GM19467 (cell line): Measurements from ENCODE around the gene THSD7A.

Source experiments
- ATAC-seq: cut with Tn5 transposase; IDR thresholded peaks from one replicate; pipeline ENCODE4 v1.9.1; 2021; ENCODE audit warnings: mild to moderate bottlenecking, moderate library complexity; ENCODE audit not compliant: unreplicated experiment

THSD7A gene

DNA sequence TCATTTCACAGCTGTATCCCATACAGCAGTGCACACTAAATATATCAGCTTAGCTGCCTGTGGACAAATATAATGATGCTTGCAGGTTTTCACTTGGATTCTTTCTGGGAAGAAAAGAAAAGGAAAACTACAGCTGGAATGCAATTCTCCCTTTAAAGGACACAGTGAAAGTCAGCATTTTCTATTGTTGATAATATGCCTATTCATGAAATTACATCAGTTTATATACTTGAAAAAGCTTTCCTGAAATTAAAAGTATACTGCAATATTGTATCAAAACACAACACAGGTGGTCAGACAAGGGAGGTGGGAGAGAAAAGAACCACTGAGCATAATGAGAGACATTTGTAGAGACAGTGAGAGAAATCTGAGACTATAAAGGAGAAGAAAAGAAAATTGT lies 20.3 kb downstream of the THSD7A start:
- no peak for ATAC-seq

DNA sequence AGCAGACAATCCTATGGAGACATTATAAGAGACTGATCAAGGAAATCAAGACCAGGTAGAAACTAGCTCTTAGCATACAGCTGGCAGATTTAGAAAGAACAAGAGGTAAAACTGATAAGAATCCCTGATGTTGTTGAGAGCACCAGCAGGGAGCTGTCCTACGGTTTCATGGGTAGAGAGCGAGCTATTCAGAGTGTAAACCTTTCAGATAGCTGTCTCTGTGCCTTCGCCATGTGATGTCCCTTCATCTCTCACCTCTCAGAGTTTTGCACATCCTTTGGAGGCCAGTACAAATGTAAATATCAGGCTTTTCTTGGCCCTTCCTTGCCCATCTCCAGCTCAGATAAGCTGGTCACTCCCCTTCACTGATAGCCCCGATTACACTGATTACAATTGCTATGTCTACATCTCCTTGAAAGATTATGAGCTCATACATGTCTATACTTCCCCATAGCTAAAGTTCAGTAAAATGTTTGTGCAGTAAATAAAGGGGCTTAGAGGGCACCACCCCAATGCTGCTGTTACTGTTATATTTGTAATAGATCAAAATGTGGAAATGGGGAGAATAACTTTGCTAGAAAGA lies 21.9 kb downstream of the THSD7A start:
- no peak for ATAC-seq

DNA sequence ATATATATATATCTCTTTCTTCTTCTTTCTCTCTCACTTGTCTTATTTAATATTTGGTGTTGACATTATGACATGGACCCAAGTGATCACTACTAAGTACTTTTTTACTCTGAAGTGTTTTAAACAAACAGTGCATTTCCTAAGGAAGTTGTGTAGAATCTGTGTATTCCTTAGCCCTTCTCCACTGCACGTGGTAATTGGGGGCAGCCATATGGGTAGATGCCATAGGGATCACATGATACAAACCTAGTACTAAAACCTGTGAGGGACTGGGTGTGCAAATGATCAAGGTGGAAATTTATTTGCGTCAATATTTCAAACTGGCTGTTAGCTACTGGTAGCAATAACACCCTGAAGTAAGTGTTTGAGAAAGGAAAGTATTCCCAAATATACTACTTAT lies 25.0 kb downstream of the THSD7A start:
- ATAC-seq: no peak

DNA sequence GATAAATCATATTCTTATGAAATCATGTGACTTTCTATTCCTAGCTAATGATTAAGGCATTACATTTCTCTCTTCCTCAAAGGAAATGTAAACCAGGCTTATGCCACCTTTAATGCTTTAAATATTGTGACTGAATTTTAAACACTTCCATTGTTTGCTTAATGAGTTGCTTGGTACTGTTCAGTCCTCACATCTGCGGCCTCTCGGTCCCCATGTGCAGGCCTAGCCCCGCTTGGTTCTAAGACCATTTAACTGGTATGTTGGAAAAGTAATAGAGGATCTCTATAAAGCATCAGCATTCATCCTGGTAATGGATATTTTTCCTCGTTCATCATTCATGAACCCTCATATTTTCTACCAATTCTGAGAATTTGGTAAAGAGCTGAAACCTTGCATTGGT lies 27.4 kb downstream of the THSD7A start:
- no peak for ATAC-seq

DNA sequence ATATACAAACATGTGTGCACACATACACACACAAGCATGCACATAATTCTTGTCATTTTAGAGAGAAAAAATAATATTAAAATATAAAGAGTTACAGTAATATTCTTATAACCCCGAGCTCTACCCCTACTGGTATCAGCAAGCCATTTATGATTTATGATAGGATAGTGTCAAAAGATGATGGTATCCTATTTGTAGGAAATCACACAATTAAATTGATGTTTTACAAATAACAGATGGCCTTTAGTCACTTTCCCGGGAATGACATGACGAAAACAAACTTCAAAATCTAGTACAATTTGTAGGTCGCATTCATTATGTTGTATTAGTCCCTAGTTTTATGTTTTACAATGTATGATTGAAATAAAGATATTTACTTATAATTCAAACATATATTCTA lies 36.8 kb downstream of the THSD7A start:
- no peak for ATAC-seq

DNA sequence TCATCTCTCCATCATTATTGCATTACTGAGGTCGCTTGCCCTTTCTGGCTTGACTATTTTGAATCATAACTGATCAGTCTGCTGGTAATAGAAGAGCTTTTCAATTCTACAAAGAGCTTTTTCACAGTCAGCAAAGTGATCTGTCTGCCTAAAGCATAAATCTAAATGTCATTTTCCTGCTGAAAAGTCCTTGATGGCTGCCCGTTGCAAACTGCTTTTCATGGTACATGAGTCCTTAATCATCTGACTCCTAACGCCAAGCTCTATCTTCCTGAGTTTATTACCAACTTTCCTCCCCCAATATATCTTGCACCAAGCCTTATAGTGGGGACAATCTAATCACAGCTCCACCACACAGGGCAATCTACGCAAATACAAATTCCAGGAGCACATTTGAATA lies 39.8 kb downstream of the THSD7A start:
- ATAC-seq: no peak

DNA sequence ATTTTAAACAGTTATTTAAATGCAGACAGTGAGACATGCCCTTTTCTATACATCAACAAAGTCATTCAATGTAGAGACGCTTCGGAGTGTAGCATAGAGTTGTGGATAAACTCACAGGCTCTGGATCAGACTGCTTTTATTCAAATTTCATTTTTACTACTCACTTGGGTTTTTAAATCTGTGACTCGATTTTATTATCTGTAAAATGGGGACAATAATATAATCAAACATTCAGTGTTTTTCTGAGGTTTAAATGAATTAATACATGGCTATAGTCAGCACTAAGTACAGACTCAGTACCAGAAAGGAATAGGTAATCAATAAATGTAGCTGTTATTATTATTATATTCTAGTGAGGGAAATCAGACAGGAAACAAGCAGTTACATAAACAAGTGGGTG lies 43.4 kb downstream of the THSD7A start:
- ATAC-seq: no peak

DNA sequence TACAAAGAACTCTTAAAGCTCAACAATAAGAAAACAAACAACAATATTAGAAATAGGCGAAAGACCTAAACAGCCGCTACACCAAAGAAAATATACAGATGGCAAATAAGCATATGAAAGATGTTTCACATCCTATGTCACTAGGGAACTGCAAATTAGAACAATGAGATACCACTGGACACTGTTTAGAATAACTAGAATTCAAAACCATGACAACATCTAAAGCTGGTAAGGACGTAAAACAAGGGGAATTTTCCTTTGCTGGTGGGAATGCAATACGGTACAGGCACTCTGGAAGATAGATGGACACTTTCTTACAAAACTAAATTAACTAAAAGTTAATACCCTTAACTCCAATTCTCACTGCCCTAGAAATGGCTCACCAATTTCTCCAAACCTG lies 44.5 kb downstream of the THSD7A start:
- ATAC-seq: no peak

DNA sequence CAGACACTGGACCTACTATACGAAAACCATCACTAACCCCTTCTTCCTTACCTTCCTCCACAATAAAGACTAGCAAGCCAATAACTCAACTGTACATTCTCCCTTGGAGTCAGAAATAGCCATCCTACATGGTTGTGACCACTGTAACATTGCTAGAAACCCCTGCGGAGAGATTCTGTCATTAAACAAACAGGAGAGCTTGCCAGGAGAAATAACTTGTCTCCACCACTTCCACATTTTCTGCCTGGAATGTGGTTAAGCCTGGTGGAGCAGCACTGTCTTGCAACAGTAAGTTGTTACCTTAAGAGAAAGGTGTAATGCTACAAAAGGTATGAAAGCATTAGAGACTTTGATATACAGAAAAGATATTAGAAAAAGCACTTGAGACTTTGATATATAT lies 45.8 kb downstream of the THSD7A start:
- ATAC-seq: no peak

DNA sequence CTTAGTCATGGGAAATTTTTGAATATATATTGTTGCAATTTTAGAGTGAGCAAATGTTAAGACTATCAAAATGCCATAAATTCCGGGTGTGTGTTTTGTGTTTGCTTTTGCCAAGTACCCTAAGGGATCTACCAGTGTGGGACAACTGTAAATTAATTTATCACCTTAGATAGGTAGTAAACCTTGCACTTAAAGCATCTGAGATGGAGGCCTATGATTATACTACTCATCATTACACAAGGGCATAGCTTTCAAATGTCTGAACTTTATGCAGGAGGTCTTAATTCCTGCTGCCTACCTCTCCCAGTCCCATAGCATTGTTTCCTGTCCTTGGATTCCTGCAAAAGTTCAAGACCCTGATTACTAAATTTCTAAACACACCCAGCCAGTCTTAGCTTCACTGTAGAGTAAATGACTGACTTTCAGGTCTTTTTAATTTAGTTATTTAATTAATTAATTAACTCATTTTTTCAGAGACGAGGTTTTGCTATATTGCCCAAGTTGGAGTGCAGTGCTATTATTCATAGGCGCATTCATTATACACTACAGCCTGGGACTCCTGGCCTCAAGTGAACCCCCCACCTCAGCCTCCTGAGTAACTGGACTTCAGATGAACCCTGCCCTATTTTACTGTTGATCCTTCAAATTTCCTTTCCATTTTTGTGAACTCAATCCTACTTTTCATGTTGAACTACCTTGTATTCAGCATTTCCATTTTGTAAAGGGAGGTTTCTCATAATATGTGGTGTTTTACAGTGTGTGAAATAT lies 47.0 kb downstream of the THSD7A start:
- no peak for ATAC-seq

DNA sequence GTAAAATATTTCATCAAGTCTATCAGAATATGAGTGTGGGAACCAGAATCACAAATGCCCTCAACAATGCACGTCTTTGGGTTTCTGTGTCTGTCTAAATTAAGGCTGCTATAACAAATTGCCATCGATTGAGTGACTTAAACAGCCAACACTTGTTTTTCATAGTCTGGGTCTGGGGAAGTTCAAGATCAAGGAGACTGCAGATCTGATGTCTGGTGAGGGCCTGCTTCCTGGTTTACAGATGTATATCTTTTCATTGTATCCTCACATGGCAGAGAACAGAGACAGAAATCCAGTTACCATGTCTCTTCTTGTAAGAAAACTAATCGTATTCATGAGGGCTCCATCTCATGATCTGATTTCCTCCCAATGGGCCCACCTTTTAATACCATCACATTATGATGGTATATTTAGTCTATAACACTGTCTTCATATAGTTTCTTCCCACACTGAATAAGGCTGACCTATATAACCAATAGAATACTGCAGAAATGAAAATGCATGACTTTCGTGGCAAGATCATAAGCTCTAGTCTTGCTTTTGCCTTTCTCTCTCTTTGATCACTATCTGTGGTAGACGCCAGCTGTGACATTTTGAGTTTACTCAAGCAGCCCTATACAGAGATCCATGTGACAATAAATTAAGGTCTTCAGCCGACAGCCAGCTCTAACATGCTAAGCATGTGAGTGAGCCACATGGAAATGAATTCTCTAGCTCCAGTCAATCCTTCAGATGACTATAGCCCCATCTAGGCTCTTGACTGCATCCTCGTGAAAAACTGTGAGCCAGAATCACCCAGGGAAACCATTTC lies 51.9 kb downstream of the THSD7A start:
- ATAC-seq: no peak

DNA sequence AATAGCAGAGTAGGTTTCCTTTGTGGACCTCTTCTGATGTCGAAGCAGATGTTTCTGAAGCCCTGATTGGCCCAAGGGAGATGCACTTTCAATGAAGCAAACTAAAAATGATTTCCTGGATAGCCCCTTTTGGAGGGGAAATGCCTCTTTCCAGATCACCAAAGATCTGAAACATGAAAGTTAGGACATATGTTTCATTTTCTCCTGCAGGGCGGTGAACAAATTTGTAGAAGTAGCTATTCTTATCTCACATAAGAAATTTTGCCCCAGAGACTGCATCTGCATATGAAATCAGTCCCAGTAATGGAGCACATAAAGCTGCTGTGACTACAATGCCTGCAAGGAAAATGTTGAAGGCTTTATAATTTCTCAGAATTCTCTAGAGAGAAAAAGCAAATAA lies 56.0 kb downstream of the THSD7A start:
- ATAC-seq: no peak

DNA sequence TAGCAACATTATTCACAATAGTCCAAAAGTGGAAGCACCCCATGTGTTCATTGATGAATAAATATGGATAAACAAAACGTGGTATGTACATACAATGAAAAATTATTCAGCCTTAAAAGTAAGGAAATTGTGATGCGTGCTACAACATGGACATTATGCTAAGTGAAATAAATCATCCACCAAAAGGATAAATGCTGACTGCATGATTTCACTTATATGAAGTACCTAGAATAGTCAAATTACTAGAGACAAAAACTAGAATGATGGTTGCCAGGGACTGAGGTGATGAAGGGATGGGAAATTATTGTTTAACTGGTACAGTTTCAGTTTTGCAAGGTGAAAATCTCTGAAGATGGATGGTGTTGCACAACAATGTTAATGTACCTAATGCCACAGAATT lies 56.6 kb downstream of the THSD7A start:
- no peak for ATAC-seq

DNA sequence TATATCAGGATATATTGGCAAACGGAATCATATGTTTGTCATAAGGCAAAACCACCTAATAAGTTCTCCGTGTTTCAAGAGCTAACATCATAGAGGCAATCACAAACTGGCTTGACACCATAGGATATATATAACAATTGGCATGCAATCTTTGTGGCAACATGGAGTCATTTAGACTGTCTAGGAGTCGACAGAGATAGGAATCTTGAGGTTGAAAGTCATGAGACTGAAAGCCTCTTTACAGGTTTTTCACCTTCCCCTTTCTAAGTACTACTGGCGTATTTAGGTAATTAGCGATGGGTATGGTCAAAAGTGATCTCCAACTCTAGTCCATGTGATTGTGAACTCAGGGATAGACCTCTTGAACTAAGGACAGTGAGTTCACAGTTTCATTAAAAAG lies 63.7 kb downstream of the THSD7A start:
- no peak for ATAC-seq

DNA sequence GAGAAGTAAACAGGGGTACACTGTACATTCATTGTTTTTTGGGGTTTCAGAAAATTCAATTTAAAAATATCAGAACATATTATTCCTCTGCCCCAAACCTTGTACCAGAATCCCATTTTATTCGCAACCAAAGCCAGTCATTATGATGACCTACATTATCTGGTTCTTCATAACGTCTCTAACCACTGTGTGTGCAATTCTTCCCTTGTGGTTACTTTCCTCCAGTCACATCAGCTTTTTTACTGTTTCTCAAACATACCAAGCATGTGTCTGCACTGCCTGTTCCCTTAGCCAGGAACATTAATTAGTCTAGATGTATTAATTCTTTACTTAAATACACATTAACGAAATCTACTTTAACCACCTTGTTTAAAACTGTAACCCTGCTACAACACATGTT lies 64.8 kb downstream of the THSD7A start:
- ATAC-seq: no peak

DNA sequence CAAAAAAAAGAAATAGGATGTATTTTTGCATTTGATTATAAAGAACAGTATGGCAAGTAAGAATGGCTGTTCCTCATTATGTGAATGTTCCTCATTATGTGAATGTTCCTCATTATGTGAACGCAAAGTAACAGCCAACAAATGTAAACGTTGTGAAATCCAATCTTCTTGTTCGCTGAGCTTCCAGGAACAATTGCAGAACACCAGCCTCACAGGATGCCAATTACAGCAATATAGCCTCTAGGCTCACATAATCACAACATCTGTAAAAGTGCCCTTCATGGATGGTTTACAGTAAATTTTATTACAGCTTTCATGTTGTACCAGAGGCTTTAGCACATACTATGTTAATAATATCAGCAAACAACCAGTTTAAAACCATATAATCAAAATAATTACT lies 71.6 kb downstream of the THSD7A start:
- no peak for ATAC-seq

DNA sequence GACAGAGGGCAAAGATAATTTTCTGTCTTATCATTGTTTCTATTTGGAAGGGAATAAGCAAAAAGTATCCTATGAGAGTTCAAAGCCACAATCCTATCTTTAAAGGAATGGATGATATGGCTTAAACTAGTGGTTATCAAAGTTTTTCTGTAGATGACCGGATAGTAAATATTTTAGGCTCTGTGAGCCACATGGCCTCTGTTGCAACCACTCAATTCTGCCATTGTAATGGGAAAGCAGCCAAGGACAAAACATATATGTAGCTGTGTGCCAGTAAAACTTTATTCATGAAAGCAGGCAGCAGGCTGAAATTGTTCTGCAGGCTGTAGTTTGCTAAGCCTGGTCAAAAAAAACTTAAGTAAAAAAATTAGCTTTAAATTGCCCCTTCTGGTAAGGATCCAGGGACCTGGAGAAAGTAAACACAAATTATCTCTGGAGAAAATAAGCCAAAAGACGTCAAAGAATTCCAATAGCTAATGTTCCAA lies 73.3 kb downstream of the THSD7A start:
- no peak for ATAC-seq

DNA sequence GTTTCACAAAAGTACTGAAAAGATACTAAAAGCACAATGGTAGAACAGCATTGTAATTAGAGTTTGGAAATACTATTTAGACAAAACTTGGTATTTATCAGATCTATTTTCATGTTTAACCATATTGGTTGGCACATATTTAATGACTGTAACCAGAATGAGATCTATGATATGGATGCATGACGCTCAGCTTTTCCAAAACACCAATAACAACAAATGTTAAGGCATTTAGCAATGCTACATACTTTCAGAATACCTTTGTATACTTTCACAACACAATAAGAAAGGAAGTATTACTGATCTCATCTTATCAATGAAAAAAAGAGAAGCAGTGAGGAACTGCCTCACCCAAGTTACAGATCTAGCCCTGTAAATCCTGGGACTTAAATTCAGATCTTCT lies 74.8 kb downstream of the THSD7A start:
- ATAC-seq: no peak

DNA sequence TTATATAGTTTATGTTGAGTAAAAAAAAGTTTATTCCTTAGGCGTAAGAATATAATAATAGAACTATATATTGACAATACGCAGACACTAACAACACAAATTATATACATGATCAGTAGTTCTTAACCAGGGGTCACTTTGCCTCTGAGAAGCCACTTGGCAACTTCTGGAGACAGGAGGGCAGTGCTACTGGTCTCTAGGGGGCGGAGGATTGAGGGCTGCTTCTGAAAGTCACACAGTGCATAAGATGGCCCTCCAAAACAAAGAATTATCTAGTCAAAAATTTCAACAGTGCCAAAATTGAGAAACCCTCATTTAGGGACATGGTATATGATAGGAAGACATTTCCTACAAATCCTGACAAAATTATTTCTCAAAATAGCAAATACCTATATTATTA lies 77.1 kb downstream of the THSD7A start:
- ATAC-seq: no peak

DNA sequence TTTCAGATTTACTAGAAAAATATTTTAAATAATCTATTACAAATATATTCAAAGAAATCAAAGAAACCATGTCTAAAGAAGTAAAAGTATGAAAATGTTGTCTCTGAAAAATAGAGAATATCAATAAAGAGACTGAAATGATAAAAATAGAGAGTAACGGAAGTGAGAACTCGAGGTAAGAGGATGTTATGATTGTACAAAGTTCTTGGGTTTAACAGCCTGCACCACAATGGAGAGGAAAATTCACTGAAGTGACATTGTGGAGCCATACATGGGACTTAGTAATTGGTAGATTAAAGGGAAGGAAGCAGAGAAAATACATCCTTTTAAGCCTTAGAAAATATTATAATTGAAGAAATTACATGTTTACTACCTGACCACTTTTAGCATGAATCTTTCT lies 77.9 kb downstream of the THSD7A start:
- no peak for ATAC-seq

DNA sequence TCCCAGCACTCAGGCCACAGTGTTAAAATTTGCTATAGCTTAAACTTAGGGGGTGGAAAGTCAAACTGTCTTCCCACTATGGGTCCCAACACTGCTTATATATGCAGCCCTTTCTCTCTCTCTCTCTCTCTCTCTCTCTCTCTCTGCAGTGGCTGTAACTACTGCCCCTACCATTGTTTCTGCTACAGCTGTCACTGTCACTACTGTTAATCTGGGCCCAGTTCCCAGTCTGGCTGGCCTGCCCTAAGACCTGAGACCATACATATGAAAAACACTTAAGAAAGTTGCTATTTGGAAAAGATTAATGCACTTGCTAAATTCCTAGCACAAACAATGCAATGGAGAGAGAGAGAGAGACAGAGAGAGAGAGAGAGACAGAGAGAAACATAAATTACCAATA lies 78.6 kb downstream of the THSD7A start:
- ATAC-seq: no peak

DNA sequence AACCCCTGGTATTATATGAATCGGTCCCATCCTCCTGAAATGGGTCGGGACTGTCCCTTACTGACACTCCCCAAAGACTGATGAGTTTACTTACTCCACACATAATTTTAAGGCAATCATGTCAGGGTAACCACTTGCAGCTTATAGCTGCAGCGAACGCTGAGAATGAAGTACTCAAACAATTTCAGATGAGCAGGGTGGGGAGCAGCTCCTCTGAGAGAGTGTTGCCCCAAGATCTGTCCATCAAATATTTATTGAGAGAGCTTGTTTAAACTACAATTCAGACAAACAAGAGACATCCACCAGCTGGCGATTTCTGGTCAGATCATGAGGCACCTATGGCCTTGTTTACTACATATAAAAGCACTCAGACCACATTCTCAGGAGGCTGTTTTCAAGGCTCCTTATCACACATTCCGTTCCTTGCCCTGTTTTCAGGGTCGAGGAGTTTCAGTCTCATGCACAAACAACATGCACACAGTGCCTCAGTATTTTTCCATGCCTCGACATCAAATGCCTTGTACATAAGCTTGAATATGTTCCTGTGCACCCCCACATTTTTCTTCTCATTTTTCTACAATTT lies 80.1 kb downstream of the THSD7A start:
- ATAC-seq: no peak
